NCI-H2107 treated with DMSO at 0.1 percent for 48 hours (cell line): Measurements from ENCODE around the gene SRGN.

Source experiments
- DNase-seq: peaks from one replicate; lab custom pipeline; 2025; ENCODE audit not compliant: unreplicated experiment; lab: John Stamatoyannopoulos, UW

The SRGN gene

GRCh38 chr10:69061305-69062161, 26.4 kb upstream of the SRGN start:
- DNase-seq: no peak

GRCh38 chr10:69062901-69063300, 25.0 kb upstream of the SRGN start:
- DNase-seq: no peak

- no peak for DNase-seq
Measured at GRCh38 chr10:69064762-69065328, 23.1 kb upstream of the SRGN start.

GRCh38 chr10:69065406-69066361, 22.2 kb upstream of the SRGN start:
- no peak for DNase-seq

- DNase-seq: no peak
Measured at GRCh38 chr10:69067189-69067588, 20.7 kb upstream of the SRGN start.

GRCh38 chr10:69068549-69068948, 19.4 kb upstream of the SRGN start:
- DNase-seq: no peak

- DNase-seq: no peak
Measured at GRCh38 chr10:69069090-69070042, 18.5 kb upstream of the SRGN start.

- DNase-seq: no peak
Measured at GRCh38 chr10:69070951-69071350, 17.0 kb upstream of the SRGN start.

GRCh38 chr10:69071610-69072009, 16.3 kb upstream of the SRGN start:
- no peak for DNase-seq

GRCh38 chr10:69073026-69073425, 14.9 kb upstream of the SRGN start:
- no peak for DNase-seq

GRCh38 chr10:69073736-69074364, 14.1 kb upstream of the SRGN start:
- no peak for DNase-seq

- no peak for DNase-seq
Measured at GRCh38 chr10:69074532-69074931, 13.4 kb upstream of the SRGN start.

- DNase-seq: no peak
Measured at GRCh38 chr10:69075431-69075830, 12.5 kb upstream of the SRGN start.

- DNase-seq: no peak
Measured at GRCh38 chr10:69078311-69078710, 9.6 kb upstream of the SRGN start.

- DNase-seq: no peak
Measured at GRCh38 chr10:69080226-69080625, 7.7 kb upstream of the SRGN start.

GRCh38 chr10:69086001-69086509, 1.8 kb upstream of the SRGN start:
- DNase-seq: no peak

GRCh38 chr10:69088471-69088769, 517 bp downstream of the SRGN start:
- no peak for DNase-seq

- DNase-seq: no peak
Measured at GRCh38 chr10:69088801-69089501, 1.0 kb downstream of the SRGN start.
